ENCODE results near the gene PDE7B.

Gene PDE7B

GRCh38 chr6:136024711-136025110 is 173.2 kb downstream of the PDE7B start:
- no peak for TF ChIP-seq CTCF (conservative IDR thresholded peaks at IDR 0.05)
- no peak for TF ChIP-seq ZFX (IDR thresholded peaks at IDR 0.05)
- H3K27ac ChIP-seq, result no peak overlapping the region

GRCh38 chr6:136025736-136026135 is 174.2 kb downstream of the PDE7B start:
- TF ChIP-seq ZFX (IDR thresholded peaks at IDR 0.05) (no peak), CTCF (conservative IDR thresholded peaks at IDR 0.05) (no peak)
- H3K27ac ChIP-seq, result no peak overlapping the region

- TF ChIP-seq ZFX (IDR thresholded peaks at IDR 0.05) (no peak), CTCF (conservative IDR thresholded peaks at IDR 0.05) (no peak)
- no peak overlapping the region for H3K27ac ChIP-seq
These were observed 178.6 kb downstream of the PDE7B start for GRCh38 chr6:136030131-136030530.

- TF ChIP-seq CTCF (conservative IDR thresholded peaks at IDR 0.05) (peak; percentile 61), ZFX (IDR thresholded peaks at IDR 0.05) (no peak)
- no peak overlapping the region for H3K27ac ChIP-seq
These were observed 180.5 kb downstream of the PDE7B start for GRCh38 chr6:136031982-136032381.

- no peak overlapping the region for H3K27ac ChIP-seq
These were observed 181.9 kb downstream of the PDE7B start for GRCh38 chr6:136033416-136033815.

GRCh38 chr6:136034422-136034821 is 182.9 kb downstream of the PDE7B start:
- no peak overlapping the region for H3K27ac ChIP-seq

More at GRCh38 chr6:136033416-136033815, 181.9 kb downstream of the PDE7B start:
- TF ChIP-seq CTCF (conservative IDR thresholded peaks at IDR 0.05) (no peak), ZFX (IDR thresholded peaks at IDR 0.05) (no peak)

More at GRCh38 chr6:136034422-136034821, 182.9 kb downstream of the PDE7B start:
- TF ChIP-seq ZFX (IDR thresholded peaks at IDR 0.05) (no peak), CTCF (conservative IDR thresholded peaks at IDR 0.05) (no peak)

Data from C4-2B (cell line).